NAMALWA (cell line): Measurements from ENCODE around the gene IGSF23.

ENCODE experiments used
- DNase-seq: peaks from one replicate; pipeline ENCODE4 v3.0.0-alpha.2; 2015; ENCODE audit warnings: low spot score

The IGSF23 gene

GRCh38 chr19:44641501-44642265, 28.3 kb downstream of the IGSF23 start:
- no peak for DNase-seq

GRCh38 chr19:44642377-44642776, 29.0 kb downstream of the IGSF23 start:
- no peak for DNase-seq

GRCh38 chr19:44643605-44644401, 30.4 kb downstream of the IGSF23 start, which contains the start of gene PVR:
Gene PVR (plus strand): TSS chr19:44643910. CDS start chr19:44644097, 187 bp downstream.
- no peak for DNase-seq

GRCh38 chr19:44644402-44645016, 31.1 kb downstream of the IGSF23 start:
- DNase-seq, result no peak

- no peak for DNase-seq
Observed at GRCh38 chr19:44645407-44646048, 32.2 kb downstream of the IGSF23 start.

- DNase-seq, result no peak
Observed at GRCh38 chr19:44646049-44646416, 32.7 kb downstream of the IGSF23 start.

GRCh38 chr19:44647144-44647543, 33.8 kb downstream of the IGSF23 start:
- no peak for DNase-seq

GRCh38 chr19:44648631-44649251, 35.4 kb downstream of the IGSF23 start:
- no peak for DNase-seq

GRCh38 chr19:44649578-44650145, 36.3 kb downstream of the IGSF23 start:
- DNase-seq, result no peak

- DNase-seq, result no peak
Observed at GRCh38 chr19:44653343-44653742, 40.0 kb downstream of the IGSF23 start.

- DNase-seq, result peak; percentile 93
Observed at GRCh38 chr19:44653977-44654774, 40.8 kb downstream of the IGSF23 start.

GRCh38 chr19:44657211-44657921, 44.0 kb downstream of the IGSF23 start:
- DNase-seq, result peak; percentile 84

- peak; percentile 44 for DNase-seq
Observed at GRCh38 chr19:44658069-44658733, 44.8 kb downstream of the IGSF23 start.

- DNase-seq, result no peak
Observed at GRCh38 chr19:44660081-44660480, 46.7 kb downstream of the IGSF23 start.

- DNase-seq, result no peak
Observed at GRCh38 chr19:44661205-44661604, 47.8 kb downstream of the IGSF23 start.

- DNase-seq, result no peak
Observed at GRCh38 chr19:44661904-44662303, 48.5 kb downstream of the IGSF23 start.

GRCh38 chr19:44662691-44663385, 49.5 kb downstream of the IGSF23 start:
- DNase-seq, result no peak

- no peak for DNase-seq
Observed at GRCh38 chr19:44663996-44664395, 50.6 kb downstream of the IGSF23 start.

- no peak for DNase-seq
Observed at GRCh38 chr19:44664976-44665375, 51.6 kb downstream of the IGSF23 start.
